GM19099 (cell line): ENCODE measurements around the gene C2orf42.

ENCODE experiments used
- POLR2A ChIP-seq: IDR thresholded peaks from 3 replicates; pipeline ENCODE4 v1.6.1; 2011; ENCODE audit warnings: low read depth; ENCODE audit not compliant: insufficient read length; ENCODE audit errors: extremely low read depth

The C2orf42 gene

GRCh38 chr2:70190418-70191243 lies at the start of gene C2orf42:
C2orf42 (minus strand) TSS chr2:70191019; CDS start chr2:70181985, 9,034 bp downstream.
- TF ChIP-seq POLR2A = peak; percentile 99

- TF ChIP-seq POLR2A = no peak
These were observed 49.8 kb upstream of the C2orf42 start for GRCh38 chr2:70240599-70240998.

GRCh38 chr2:70233926-70234325 lies 43.1 kb upstream of the C2orf42 start:
- TF ChIP-seq POLR2A = no peak

GRCh38 chr2:70226781-70227180 lies 36.0 kb upstream of the C2orf42 start:
- no peak for TF ChIP-seq POLR2A

- TF ChIP-seq POLR2A = no peak
These were observed 24.2 kb upstream of the C2orf42 start for GRCh38 chr2:70214953-70215549.

GRCh38 chr2:70214365-70214764 lies 23.5 kb upstream of the C2orf42 start:
- TF ChIP-seq POLR2A = no peak

GRCh38 chr2:70212298-70212932 lies 21.6 kb upstream of the C2orf42 start:
- TF ChIP-seq POLR2A = no peak

- no peak for TF ChIP-seq POLR2A
These were observed 20.8 kb upstream of the C2orf42 start for GRCh38 chr2:70211595-70211994.

- no peak for TF ChIP-seq POLR2A
These were observed 13.6 kb upstream of the C2orf42 start for GRCh38 chr2:70204452-70204851.

- TF ChIP-seq POLR2A = no peak
These were observed 12.3 kb upstream of the C2orf42 start for GRCh38 chr2:70203086-70203485.

GRCh38 chr2:70202236-70202806 lies 11.5 kb upstream of the C2orf42 start:
- TF ChIP-seq POLR2A = no peak

GRCh38 chr2:70201831-70202230 lies 11.0 kb upstream of the C2orf42 start:
- TF ChIP-seq POLR2A = no peak

- TF ChIP-seq POLR2A = no peak
These were observed 10.5 kb upstream of the C2orf42 start for GRCh38 chr2:70201225-70201768.

- TF ChIP-seq POLR2A = no peak
These were observed 8.6 kb upstream of the C2orf42 start for GRCh38 chr2:70199320-70199864.

GRCh38 chr2:70192516-70192915 lies 1.7 kb upstream of the C2orf42 start:
- no peak for TF ChIP-seq POLR2A
